NCI-H345 treated with DMSO at 0.1 percent for 48 hours (cell line): ENCODE results near the gene CDC5L.

Experiments
- DNase-seq: peaks from one replicate; lab custom pipeline; 2025; ENCODE audit not compliant: unreplicated experiment; lab: John Stamatoyannopoulos, UW

CDC5L gene

DNA sequence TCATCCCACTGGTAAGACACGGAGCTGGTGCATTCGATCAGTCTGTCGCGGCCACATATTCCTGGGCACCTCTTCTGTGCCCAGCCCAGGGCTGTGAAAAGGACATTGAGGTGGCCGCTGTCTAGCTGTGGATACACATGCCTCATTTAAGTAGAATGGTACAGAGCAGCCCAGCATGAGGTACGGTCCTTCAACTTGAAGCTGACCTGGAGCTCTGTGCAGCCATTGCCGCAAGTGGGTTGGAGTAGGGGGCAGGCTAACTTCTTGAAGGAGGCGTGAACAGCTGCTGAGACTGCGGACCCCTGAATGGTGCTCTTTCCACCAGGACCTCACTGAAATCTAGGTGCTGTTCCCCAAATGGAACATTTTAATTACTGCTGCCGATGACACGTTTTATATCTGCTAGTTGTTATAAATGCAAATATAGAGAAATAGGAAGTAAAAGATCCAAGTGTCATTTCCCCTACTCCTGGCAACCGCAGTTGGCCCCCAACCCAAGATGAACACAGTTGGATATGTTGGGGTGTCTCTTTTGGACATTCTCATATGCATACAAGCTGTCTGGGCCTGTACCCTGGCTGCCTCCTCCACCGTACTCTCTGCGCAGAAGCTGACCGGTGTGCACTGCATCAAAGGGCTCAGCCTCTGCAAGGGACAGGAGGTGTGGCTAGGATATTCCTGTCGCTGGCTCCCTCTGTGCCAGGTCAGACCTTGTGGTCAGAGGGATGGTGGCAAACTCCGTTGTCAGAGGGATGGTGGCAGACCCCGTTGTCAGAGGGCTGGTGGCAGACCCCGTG, 86.1 kb downstream of the CDC5L start:
- DNase-seq: no peak

DNA sequence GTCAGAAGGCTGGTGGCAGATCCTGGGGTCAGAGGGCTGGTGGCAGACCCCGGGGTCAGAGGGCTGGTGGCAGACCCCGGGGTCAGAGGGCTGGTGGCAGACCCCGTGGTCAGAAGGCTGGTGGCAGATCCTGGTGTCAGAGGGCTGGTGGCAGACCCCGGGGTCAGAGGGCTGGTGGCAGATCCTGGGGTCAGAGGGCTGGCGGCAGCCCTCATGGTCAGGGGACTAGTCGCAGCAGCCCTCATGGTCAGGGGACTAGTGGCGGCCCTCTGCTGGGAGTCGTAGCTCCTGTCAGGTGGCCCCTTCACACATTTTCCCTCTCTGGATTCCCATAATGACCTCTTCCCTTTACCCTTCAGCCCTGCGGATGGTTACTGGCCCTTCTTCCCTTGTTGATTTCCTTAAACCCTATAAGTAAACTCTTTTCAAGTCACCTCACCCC, 86.7 kb downstream of the CDC5L start:
- DNase-seq: no peak

DNA sequence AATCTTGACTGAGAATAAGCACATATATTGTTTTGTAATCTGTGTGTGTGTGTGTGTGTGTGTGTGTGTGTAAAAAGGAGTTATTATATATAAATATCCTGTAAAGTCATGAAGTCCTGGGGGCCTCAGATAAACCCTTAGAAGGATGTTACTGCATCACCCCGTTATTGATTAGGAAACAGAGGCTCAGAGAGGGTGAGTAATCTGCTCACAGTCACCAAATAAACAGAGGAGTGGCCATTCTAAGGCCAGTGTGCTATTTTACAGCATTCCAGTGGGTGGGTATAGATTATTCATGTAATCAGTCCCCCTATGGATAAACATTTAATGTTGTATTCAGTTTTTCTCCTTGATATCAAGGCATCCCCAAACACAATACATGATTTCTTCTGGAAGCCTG, 87.1 kb downstream of the CDC5L start:
- DNase-seq: no peak

DNA sequence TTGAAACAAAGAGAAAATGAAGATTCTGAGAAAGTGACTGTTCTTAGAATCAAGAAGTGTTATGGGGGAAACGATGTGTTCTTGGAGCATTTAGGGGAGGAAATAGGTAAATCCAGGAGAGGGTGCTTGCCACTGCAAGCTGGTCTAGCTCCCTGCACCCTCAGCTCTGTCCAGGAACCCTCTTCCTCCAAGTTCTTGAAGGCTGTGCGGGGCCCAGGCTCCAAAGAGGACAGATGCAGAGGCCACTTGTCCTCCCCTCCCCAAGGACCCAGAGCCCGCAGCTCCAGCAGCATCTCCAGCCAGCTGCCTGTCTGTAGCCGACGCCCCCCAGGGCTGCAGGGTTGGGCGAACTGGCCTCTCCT, 87.9 kb downstream of the CDC5L start:
- DNase-seq: no peak

DNA sequence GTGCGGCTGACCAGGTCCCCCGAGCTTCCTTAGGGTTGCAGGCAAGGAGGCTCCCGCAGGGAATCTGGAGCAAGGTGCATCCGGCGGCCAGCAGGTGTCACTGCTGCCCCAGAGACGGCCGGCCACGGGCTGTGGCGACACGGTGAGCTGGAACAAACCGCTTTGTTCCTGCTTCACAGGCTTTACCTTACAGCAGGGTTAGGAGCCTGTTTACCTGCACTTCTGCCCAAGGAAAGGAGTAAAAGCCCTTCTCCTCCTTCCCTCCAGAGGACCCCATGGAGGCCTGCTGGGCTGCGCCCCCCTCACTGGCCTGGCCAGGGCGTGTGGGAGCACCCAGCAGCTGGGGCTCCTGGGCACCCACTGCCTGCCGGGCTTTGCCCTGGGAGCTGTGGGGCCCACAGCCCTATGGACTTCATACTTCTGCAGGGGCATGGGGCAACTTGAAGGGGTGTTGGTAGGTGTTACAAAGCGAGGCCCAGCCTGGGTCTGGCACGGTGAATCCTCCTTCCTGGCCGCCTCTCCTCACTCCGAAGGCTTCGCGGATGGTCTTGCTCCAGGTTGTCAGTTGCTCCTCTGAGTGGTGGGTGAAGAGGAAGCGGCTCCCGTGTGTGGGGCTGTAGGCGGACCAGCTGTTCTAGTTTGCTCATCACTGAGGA, 88.4 kb downstream of the CDC5L start:
- peak; percentile 36 for DNase-seq

DNA sequence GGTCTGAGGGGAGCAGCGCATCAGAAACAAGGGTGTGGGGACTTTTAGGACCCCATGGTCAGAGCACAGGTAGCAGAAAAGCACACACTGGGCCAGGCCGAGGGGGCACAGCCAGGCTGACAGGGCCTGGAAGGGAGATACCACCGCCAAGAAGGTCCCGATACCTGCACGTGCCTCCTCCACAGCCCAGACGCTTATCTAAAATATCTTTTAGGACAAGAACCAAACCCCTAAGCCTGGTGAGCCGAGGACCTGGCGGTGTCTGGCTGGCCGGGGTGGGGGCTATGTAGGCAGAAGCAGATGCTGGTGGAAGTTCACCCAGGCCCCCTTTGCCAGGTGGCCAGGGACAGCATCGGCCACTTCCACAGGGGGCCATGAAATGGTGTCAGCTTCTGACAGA, 89.3 kb downstream of the CDC5L start:
- no peak for DNase-seq

DNA sequence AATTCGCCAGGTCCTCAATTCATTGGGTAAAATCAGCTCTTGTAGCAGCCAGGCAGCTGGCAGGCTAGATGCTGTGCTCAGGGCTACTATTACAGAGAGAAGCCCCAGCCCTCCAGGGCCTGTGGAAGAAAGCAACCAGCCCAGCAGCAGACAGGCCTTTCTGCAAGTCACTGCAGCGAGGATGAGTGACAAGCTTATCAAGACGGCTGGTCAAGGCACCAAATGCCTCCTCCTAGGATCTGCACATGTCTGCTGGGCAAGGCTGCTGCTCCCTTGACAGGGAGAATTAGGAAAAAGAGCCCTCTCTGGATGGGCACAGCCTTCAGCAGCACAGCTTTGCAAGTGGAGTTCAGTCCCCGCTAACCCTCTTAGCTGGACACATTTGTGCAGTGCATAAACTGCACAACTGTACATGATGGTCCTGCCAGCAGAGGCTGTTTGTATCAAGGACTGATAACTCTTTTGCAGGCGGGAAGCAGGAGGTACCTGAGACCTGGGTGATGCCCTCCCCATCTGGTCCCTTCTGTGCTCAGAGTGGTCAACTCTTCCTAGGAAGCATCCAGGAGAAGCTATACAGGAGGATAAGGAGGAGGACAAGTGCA, 89.9 kb downstream of the CDC5L start:
- DNase-seq: no peak

DNA sequence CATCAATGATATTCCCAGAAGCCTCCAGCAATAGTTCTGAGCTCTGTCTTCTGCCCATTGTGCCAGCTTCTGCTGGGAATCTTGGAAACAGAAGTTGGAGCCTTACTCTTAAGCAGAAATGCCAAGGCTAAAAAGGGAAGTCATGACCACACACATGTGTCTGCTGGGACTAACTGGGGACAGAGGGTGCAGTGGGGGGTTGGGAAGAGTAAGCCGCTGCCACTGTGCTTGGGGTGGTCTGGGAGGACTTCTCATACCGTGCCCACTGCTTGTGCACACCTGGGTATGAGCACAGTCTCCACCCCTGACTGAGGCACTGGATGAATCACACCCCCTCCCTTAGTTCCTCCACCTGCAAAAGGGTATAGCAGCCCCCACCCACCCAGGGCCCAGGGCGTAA, 90.7 kb downstream of the CDC5L start:
- DNase-seq: no peak

DNA sequence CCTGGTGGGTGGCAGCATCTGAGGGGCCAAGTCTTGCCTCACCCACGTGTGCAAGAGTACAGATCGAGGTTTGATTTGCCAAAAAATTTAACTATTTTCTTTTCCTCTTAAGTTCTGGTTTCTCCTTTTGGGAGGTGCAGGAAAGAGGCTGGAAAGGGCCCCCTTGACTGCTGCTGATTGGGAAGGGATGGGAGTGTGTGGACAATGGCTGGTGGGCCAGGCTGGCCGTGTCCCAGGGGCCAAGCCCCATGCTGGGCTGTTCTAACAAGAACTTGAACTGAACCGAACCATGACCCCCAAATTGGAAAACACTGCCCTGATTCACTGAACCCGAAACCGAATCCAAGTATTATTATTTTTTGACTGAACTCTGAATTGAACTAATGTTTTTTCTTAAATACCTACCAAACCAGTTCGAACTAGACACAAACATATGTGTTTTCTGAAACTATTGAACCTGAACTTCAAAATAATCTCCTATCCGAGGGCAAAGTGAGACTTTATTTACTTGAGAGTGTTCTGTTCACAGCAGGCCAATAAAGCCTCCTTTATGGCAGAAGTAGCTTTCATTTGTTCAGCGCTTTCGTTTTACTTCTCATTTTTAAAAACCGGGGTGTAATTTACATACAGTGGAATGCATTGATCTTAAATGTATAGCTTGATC, 91.2 kb downstream of the CDC5L start:
- no peak for DNase-seq

DNA sequence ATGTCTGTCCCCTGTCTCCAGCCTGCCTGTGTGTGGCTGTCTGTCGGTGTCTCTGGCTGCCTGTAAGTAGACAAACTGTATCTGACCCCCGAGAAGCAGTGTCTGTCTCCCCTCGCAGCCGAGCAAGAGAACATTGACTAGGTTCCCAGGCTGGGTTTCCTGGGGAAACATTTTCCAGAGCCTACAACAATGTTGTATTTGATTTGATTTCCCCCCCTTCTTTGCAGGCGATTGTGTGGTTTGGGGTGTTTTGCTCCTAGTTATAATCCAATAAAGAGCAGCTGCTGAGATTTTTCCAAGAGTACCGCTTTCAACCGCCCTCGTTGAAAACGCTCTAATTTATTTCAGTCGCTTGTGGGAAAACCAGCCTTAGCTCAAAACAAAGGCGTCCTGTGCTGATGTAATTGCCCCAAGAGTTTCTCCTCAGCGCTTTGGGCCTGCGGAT, 92.6 kb downstream of the CDC5L start:
- DNase-seq: no peak

DNA sequence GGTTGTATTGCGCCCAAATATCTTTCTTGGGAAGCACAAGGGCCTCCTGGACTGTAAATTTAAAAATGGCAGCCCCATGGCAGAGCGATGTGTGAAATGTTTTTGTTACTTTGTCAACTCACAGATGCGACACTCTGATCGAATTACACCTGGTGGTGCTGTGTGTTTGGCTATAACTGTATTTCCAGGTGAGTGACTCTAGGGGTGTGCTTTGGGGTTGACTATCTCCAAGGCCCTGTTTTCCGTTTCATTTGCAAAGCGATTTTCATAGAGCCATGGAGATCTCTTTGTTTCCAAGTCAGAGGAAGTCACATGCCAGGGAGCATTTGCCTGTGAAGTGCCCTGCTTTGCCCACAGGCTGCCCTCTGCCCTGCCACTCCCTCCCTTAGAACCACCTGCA, 93.5 kb downstream of the CDC5L start:
- DNase-seq: no peak

DNA sequence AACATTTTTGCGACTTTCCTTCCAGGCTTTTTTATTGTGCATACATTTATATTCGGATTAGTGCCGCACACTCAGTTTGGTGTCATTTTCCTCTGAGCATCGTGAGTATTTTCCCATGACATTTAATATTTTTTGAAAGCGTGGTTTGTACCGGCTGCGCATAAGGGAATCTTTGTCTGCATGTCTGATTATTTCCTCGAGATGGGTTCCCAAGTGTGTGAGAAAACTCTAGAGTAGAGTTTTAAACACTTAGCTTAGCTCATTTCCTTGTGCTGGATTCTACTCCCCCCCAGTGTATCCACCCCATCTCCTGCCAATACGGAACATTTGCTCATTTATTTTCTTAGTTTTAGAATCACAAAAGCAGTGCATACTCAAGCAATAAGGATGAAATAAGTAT, 94.3 kb downstream of the CDC5L start:
- no peak for DNase-seq

DNA sequence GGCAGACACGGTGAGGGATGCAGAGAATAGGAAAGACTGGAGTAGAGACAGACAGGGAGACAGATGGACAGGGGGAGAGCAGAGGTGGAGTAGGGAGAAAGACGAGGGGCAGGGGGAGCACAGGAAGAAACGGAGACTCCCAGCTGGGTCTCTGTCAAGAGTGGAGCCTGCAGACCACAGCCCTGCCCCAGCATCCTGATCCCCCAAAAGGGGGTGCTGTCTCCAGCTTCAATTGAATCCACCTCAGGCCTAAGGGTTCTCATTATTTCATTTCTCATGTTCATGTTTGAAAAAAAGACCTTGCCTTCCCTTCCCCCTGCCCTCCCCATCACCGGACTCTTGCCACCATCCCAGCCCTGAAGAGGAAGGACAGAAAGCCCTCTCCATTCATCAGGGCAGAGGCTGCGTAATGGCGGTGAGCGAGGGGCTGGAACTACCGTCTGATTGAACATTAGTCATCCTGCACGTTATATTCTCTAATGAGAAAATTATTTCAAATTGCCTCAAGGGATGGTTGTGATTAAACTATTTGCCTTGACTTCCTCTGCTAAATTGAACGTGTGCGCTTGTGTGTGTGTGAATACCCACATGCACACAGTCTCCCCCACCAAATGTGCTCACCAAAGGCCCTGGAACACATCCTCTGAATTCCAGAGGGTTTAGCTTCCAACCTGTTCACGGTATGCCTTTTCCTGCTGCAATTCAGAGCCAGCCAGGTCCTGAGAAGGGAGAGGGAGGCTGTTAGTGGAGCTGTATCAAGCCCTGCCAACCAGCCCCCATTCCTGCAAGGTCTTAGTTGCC, 98.3 kb downstream of the CDC5L start:
- no peak for DNase-seq

DNA sequence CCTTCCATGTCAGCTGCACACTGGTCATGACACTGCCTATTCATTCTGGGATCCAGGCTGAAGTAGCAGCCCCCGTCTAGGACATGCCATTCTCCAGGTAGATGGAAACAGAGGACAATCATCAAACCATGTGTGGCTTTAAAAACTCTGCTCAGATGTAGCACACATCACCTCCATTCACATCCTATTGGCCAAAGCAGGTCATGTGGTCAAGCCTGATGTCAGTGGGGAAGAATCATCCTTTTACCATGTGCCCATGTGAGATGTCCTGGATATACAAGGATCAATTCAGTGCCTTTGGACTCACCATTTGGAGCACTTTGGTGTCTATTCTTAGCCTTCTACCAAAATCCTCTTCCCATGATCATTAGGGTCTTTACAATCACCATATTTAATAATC, 99.5 kb downstream of the CDC5L start:
- DNase-seq: no peak

DNA sequence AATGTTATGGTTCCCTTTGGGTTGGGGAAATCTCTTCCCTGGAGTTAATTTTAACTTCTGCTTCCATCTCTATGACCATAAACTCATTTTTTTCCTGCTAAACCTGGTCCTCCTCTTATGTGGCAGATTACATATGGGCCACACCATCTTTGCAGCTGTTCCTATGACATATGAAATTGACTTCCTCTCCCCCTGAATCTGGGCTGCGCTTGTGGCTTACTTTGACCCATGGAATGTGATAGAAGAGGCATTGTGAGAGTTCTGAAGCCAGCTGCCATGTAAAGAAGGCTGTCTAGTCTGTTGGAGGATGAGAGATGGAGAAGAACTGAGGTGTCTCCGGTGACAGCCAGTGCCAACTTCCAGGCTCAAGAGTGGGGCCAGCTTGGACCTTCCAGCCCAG, 100.1 kb downstream of the CDC5L start:
- DNase-seq: no peak

DNA sequence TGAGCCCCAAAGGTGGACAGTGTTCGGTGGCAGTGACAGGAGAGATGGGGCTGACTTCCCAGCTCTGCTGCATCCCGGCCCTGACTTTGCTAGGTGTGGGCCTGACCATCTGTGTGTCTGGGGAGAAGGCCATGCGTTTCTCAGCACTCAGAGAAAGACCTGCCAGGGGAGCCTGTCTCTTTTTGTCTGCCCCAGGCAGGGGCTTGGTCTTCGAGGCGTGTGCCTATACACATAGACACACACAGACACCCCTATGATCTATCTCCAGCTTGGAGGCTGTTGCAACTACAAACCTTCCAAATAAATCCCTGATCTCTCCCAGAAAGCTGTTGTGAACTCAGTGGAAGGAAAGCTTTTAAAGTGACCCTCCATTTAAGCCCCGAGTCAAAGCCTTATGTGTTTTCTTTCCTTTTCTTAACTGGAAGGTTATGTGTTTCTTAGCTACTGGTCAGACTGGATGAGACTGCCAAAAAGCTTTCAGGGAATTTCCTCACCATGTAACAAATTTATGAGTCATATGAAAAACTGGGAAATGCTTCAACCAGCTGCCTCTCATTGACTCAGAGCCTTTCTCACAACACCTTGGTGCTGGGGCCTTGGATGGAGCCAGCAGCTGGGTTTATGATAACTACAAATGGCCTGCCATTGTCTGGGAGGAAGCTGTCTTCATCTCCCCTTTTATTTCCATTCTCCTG, 102.6 kb downstream of the CDC5L start:
- no peak for DNase-seq

DNA sequence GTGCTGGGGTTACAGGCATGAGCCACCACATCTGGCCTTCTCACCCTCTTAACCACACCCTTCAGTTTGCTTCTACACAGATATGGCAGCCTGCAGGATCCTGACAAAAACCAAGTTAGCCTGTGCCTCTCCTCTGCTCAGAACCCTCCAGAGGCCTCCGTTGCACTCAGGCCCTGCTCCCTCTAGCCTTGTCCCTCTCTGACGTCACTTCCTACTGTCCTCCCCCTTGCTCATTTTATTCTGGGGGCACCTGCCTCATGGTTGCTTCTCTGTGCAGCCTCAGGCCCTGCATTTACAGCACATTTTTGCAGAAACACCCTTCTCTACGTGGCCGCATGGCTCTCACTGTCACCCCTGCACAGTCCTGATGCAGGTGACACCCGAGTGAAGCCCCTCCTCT, 105.6 kb downstream of the CDC5L start:
- no peak for DNase-seq

DNA sequence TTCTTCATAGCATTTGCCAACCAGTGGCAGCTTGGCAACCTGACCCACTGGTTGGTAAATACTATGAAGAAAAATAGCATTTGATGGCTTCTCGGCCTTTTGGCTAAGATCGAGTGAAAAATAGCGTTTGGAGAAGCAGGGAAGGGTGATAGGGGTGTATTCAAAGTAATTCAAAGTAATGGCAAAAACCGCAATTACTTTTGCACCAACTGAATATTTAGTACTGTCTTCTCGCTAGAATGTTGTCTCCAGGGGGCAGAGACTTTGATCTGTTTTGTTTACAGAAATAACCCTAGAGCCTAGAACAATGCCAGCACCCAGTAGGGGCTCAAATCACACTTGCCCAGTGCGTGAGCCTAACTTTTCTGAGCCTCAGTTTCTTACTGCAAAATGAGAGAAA, 106.1 kb downstream of the CDC5L start:
- DNase-seq: no peak

DNA sequence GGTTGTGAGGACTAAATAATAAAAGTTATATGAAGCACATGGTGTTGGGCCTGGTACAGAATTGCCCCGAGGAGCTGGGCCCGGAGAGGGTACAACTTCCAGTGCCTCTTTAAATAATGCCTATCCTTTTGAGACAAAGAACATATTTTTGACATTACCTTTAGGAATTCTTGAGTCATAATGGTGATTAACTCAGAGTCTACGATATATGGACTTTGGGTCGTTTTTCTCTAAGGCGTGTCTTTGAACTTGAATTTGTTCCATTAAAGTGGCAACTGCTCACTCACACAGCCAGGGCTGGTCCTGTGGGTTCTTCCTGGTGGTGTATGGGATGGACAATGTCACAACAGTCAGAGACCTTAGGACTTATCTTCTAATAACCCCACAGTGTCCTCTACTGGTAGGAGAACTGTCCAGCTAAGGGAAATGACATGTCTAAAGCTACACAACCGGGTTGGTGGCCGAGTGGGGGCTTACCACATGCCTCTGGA, 106.5 kb downstream of the CDC5L start:
- DNase-seq: no peak
